ENCODE measurements around the gene TIMM50.
"Not testable (repeated sequence)": the region's sequence is repeated elsewhere in the genome, so short reads cannot be mapped to it uniquely, and the experiment has no call there.

Gene TIMM50

DNA sequence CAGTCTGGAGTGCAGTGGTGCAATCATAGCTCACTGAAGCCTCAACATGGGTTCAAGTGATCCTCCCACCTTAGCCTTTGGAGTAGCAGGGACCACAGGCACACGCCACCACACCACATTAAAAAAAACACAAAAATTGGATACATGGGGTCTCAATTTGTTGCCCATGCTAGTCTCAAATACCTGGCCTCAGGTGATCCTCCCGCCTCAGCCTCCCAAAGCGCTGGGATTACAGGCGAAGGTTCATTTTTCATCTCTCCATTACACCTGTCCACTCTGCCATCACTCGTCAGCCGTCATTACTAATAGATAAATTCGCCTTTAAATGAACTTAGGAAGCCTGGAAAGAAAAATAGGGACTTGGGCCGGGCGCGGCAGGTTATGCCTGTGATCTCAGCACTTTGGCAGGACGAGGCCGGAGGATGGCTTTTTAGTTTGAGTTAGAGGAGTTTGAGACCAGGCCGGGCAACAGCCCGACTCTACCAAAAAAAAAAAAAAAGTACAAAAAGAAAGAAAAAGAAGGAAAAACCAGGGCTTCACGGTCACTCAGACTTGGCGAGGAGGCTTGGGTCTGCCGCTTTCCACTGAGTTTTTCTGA is 35.9 kb upstream of the TIMM50 start:
- FAIRE-seq = no peak
- DNase-seq (ENCODE audit: insufficient read length, low spot score) = no peak
- TF ChIP-seq SPI1 (IDR thresholded peaks at IDR 0.05; ENCODE audit: low read depth, low read length) = no peak
- TF ChIP-seq POLR2AphosphoS5 (IDR thresholded peaks at IDR 0.05; ENCODE audit: low read depth, low read length) = no peak
- TF ChIP-seq POLR2A (IDR thresholded peaks at IDR 0.05; ENCODE audit: low read depth, low read length) = no peak
- no peak for TF ChIP-seq POU2F2 (IDR thresholded peaks at IDR 0.05; ENCODE audit: low read depth, low read length)
- TF ChIP-seq TAF1 (IDR thresholded peaks at IDR 0.05; ENCODE audit: low read depth, low read length) = no peak
- TF ChIP-seq PAX5 (IDR thresholded peaks at IDR 0.05; ENCODE audit: insufficient read depth, low read length, severe bottlenecking) = no peak

DNA sequence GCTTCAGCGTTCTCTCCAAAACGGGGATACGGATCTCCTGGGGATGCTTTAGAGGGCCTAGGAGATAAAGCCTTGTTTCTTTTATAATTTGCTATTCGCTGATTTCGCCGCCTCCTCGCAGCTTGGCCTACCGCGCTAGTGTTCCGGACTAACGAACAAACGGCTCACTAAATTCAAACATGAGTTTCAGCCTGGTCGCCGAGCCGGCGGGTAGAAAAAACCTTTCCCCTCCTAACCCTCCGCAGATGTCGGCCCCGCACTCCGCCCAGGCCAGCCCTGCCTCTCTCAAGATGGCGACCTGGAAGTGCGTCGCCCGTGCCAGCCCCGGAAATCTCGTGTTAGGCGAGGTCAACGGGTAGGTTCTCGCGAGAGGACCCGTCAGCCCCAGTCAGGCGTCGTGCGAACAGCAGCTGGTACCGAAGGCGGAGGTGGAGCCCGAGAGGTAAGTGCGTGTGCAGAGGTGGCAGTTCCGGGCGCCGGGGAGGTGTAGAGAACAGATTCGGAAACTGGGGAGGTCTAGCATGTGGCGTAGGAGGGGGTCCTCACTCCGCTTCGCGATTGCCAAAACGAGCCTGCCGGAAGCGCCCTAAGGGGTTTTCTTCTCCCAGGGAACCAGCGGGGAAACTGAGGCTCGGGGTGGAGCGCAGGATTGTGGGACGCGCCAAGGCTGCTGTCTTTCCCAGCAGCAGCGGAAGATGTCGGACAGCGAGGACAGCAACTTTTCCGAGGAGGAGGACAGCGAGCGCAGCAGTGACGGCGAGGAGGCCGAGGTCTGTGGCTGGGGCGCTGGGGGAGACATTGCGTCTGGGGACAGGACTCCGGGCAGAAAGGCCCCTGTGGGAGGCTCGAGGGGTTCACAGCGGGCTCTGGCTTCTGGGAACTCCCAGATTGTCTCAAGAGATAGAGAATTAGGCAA is 35.2 kb upstream of the TIMM50 start, which contains the start of gene SUPT5H:
Gene SUPT5H (plus strand): TSS at position 387 of the 916 bp plus-strand sequence. CDS start 309 bp downstream, at position 696.
- FAIRE-seq (peak; percentile 97), DNase-seq (ENCODE audit: insufficient read length, low spot score) (peak; percentile 95)
- TF ChIP-seq PAX5 (IDR thresholded peaks at IDR 0.05; ENCODE audit: insufficient read depth, low read length, severe bottlenecking) (no peak), POU2F2 (IDR thresholded peaks at IDR 0.05; ENCODE audit: low read depth, low read length) (peak; percentile 62; the same call in 1 of the 2 replicates), SPI1 (IDR thresholded peaks at IDR 0.05; ENCODE audit: low read depth, low read length) (0 out of 2 replicates have a peak, but pooled peaks have one; percentile 31), POLR2AphosphoS5 (IDR thresholded peaks at IDR 0.05; ENCODE audit: low read depth, low read length) (peak; percentile 93), TAF1 (IDR thresholded peaks at IDR 0.05; ENCODE audit: low read depth, low read length) (peak; percentile 78; the same call in 1 of the 2 replicates), POLR2A (IDR thresholded peaks at IDR 0.05; ENCODE audit: low read depth, low read length) (peak; percentile 94)

DNA sequence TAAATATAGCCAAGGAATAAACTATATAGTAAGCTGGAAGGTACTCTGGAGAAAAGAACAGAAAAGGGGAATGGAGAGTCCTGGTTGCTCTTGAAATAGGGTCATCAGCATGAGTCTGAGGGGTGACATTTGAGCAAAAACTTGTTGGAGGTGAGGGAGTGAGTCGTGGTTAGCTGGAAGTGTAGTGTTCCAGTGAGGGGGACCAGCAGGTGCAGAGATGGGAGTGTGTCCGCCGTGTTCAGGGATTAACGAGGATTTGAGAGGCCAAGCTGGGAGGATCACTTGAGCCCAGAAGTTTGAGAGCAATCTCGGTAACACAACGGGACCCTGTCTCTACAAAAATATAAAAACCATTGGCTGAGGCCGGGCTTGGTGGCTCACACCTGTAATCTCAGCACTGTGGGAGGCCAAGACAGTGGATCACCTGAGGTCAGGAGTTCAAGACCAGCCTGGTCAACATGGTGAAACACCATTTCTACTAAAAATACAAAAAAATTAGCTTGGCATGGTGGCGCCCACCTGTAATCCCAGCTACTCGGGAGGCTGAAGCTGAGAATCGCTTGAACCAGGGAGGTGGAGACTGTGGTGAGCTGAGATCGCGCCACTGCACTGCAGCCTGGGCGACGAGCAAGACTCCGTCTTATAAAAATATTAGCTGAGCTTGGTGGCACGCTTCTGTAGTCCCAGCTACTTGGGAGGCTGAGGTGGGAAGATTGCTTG is 34.1 kb upstream of the TIMM50 start:
- TF ChIP-seq TAF1 (IDR thresholded peaks at IDR 0.05; ENCODE audit: low read depth, low read length) = no peak
- TF ChIP-seq POU2F2 (IDR thresholded peaks at IDR 0.05; ENCODE audit: low read depth, low read length) = no peak
- FAIRE-seq (peak; percentile 13), DNase-seq (ENCODE audit: insufficient read length, low spot score) (no peak)

DNA sequence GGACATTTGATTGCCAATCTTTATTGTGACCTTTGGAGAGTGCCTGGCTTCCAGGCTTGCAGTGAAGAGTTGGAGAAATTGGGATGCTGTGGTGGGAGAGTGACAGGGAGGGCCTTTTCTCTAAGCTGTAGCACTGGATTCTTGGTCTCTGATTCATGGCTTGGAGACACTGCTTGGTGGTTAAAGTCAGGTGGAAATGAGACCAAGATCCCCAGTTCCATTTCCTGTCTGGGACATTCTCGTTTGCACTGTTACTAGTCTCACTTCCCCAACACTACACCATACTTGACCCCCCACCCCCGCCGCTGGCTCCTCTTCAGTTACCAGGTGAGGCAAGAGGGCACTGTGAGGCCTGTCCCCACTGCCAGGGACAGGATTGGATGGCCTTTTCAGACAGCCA is 32.4 kb upstream of the TIMM50 start:
- peak; percentile 81 for FAIRE-seq
- peak; percentile 96 for TF ChIP-seq SPI1 (IDR thresholded peaks at IDR 0.05; ENCODE audit: low read depth, low read length)
- TF ChIP-seq PAX5 (IDR thresholded peaks at IDR 0.05; ENCODE audit: insufficient read depth, low read length, severe bottlenecking) = no peak
- TF ChIP-seq TAF1 (IDR thresholded peaks at IDR 0.05; ENCODE audit: low read depth, low read length) = no peak
- TF ChIP-seq POLR2A (IDR thresholded peaks at IDR 0.05; ENCODE audit: low read depth, low read length) = no peak
- no peak for TF ChIP-seq POLR2AphosphoS5 (IDR thresholded peaks at IDR 0.05; ENCODE audit: low read depth, low read length)
- TF ChIP-seq POU2F2 (IDR thresholded peaks at IDR 0.05; ENCODE audit: low read depth, low read length) = no peak
- DNase-seq (ENCODE audit: insufficient read length, low spot score) = no peak

DNA sequence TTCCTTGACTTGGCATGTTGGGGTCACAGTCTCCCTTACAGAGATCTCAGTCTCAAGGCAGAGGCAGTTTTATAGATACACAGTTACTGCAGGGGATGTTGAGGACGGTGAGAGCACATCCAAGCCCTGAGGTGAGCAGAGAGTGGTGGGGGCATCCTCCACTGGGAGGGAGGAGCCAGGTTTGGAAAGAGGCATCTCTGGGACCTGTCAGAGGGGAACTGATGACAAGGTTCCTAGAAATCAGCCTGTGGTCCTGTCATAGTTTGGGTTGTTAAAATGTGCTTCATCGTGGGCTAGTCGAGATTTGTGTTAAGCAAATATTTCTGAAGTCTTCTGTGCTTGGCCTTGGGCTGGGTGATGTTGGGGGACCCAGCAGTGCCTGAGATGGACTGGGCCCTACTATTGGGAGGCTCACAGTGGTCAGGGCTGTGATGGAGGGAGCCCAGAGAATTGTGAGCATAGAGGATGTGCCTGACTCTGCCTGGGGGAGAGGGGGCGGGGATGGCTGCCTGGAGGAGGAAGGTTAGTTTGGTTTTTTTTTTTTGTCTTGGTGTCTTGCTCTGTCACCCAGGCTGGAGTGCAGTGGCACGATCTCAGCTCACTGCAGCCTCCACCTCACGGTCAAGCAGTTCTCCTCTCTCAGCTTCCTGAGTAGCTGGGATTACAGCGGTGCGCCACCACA is 31.4 kb upstream of the TIMM50 start:
- FAIRE-seq = no peak
- TF ChIP-seq TAF1 (IDR thresholded peaks at IDR 0.05; ENCODE audit: low read depth, low read length) (no peak), POLR2A (IDR thresholded peaks at IDR 0.05; ENCODE audit: low read depth, low read length) (no peak), POLR2AphosphoS5 (IDR thresholded peaks at IDR 0.05; ENCODE audit: low read depth, low read length) (no peak), PAX5 (IDR thresholded peaks at IDR 0.05; ENCODE audit: insufficient read depth, low read length, severe bottlenecking) (no peak), SPI1 (IDR thresholded peaks at IDR 0.05; ENCODE audit: low read depth, low read length) (no peak)
- no peak for DNase-seq (ENCODE audit: insufficient read length, low spot score)

DNA sequence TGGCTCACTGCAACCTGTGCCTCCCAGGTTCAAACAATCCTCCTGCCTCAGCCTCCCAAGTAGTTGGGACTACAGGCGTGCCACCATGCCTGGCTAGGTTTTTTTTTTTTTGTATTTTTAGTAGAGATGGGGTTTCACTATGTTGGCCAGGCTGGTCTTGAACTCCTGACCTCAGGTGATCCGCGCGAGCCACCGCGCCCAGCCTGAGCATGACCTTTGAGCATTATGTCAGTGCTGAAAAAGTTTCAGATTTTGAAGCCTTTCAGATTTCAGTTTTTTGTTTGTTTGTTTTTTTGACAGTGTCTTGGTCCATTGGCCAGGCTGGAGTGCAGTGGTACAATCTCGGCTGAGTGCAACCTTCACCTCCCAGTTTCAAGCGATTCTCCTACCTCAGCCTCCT is 29.4 kb upstream of the TIMM50 start:
- not testable (repeated sequence) for FAIRE-seq; DNase-seq (ENCODE audit: insufficient read length, low spot score)

DNA sequence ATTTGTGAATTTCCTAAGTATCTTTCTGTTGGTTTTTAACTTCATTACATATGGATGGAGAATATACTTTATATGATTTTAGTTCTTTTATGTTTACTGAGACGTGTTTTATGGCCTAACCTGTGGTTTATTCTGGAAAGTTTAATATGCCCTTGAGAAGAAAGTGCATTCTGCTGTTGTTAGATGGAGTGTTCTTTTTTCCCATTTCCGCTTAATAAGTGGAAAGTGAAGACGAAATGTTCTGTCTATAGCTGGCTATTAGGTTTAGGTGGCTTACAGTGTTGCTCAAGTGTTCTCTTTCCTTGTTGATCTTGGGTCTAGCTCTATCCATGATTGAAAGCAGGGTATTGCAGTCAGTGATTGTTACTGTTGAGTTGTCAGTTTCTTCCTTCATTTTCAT is 17.2 kb upstream of the TIMM50 start:
- no peak for DNase-seq (ENCODE audit: insufficient read length, low spot score)
- FAIRE-seq = no peak
- TF ChIP-seq POLR2A (IDR thresholded peaks at IDR 0.05; ENCODE audit: low read depth, low read length) (no peak), POLR2AphosphoS5 (IDR thresholded peaks at IDR 0.05; ENCODE audit: low read depth, low read length) (no peak), SPI1 (IDR thresholded peaks at IDR 0.05; ENCODE audit: low read depth, low read length) (no peak), TAF1 (IDR thresholded peaks at IDR 0.05; ENCODE audit: low read depth, low read length) (no peak), POU2F2 (IDR thresholded peaks at IDR 0.05; ENCODE audit: low read depth, low read length) (no peak), PAX5 (IDR thresholded peaks at IDR 0.05; ENCODE audit: insufficient read depth, low read length, severe bottlenecking) (no peak)

DNA sequence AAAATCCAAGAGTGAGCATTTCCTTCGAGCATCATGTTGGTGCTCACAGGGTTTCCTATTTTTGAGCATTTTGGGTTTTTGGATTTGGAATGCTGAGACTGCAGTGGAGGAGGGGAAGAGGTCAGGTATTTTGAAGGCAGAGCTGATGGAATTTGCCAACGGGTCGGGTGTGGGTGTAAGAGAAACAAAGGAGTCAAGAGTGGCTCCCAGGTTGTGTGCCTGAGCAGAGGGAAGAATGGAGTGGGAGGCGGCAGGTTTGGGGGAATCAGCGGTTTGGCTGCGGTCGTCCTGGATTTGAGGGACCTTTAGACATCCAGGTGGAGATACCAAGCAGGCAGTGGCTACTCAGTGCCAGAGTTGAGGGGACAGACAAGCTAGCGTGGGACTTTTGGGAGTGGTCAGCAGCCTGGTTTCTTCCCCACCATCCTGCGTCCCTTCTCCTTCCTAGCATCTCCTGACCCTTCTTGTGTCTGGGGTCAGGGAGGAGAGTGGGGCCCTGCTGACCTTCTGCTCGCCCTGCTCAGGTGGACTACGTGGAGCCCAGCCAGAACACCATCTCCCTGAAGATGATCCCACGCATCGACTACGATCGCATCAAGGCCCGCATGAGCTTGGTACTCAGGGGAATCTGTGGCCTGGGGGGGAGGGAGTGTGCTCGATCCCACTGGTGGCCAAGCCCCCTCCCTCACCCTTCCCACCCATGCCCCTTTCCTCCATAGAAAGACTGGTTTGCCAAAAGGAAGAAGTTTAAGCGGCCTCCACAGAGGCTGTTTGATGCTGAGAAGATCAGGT is 14.5 kb upstream of the TIMM50 start:
- DNase-seq (ENCODE audit: insufficient read length, low spot score) = no peak
- no peak for FAIRE-seq
- TF ChIP-seq POLR2A (IDR thresholded peaks at IDR 0.05; ENCODE audit: low read depth, low read length) (no peak), POLR2AphosphoS5 (IDR thresholded peaks at IDR 0.05; ENCODE audit: low read depth, low read length) (no peak), TAF1 (IDR thresholded peaks at IDR 0.05; ENCODE audit: low read depth, low read length) (no peak), POU2F2 (IDR thresholded peaks at IDR 0.05; ENCODE audit: low read depth, low read length) (no peak), PAX5 (IDR thresholded peaks at IDR 0.05; ENCODE audit: insufficient read depth, low read length, severe bottlenecking) (no peak), SPI1 (IDR thresholded peaks at IDR 0.05; ENCODE audit: low read depth, low read length) (no peak)

Data from GM12891 (cell line).